Keratinocyte (primary cell): ENCODE data around the gene GPR26. TPM values are rescaled to one million over a fixed set of nuclear protein-coding genes. Genes with fewer than 3 reads are reported as not detected.

ENCODE experiments used
- DNase-seq: peaks from one replicate; pipeline ENCODE4 v3.0.0-alpha.2; 2011; ENCODE audit warnings: low read depth, missing footprints, low spot score
- FAIRE-seq: peaks from 2 replicates; lab custom pipeline; 2011; peaks lifted over from hg19 to GRCh38; lab: Jason Lieb, UNC
- H2AFZ ChIP-seq: 2 replicates; pipeline ENCODE4 v1.6.0; 2012; ENCODE audit warnings: low read length, control low read depth, inconsistent platforms; ENCODE audit not compliant: control insufficient read depth
- H3K27ac ChIP-seq: 2 replicates; pipeline ENCODE4 v1.5.1; 2011; ENCODE audit warnings: low read length; ENCODE audit not compliant: control insufficient read depth, insufficient read depth
- H3K27me3 ChIP-seq: 3 replicates; pipeline ENCODE4 v1.6.0; 2011; ENCODE audit warnings: low read length; ENCODE audit not compliant: control insufficient read depth, insufficient read depth; ENCODE audit errors: extremely low read depth
- H3K36me3 ChIP-seq, 2 experiments: 2 replicates in 1 of 2; 3 replicates in 1 of 2; pipeline ENCODE4 v1.5.1; 2011; ENCODE audit warnings: low read length in 2 of 2, mild to moderate bottlenecking in 1 of 2; ENCODE audit not compliant: control insufficient read depth in 2 of 2, insufficient read depth in 2 of 2; ENCODE audit errors: extremely low read depth in 1 of 2
- H3K4me1 ChIP-seq: 3 replicates; pipeline ENCODE4 v1.5.1; 2011; ENCODE audit warnings: low read length; ENCODE audit not compliant: control insufficient read depth, insufficient read depth; ENCODE audit errors: extremely low read depth
- H3K4me2 ChIP-seq: 3 replicates; pipeline ENCODE4 v1.6.0; 2011; ENCODE audit warnings: low read depth, low read length; ENCODE audit not compliant: control insufficient read depth, insufficient read depth; ENCODE audit errors: extremely low read depth
- H3K4me3 ChIP-seq, 3 experiments: fragments of 200-600 bp in 1 of 3; sonication (generic) in 1 of 3; 2 replicates in 2 of 3; 3 replicates in 1 of 3; pipeline ENCODE4 v1.5.1; 2011 to 2016; ENCODE audit warnings: low read length in 3 of 3, mild to moderate bottlenecking in 3 of 3, control low read depth in 2 of 3, inconsistent platforms in 1 of 3, low read depth in 1 of 3, mixed read lengths in 1 of 3, mixed run types in 1 of 3, moderate library complexity in 1 of 3; ENCODE audit not compliant: control insufficient read depth in 2 of 3, insufficient read depth in 2 of 3; ENCODE audit errors: extremely low read depth in 1 of 3
- H3K79me2 ChIP-seq: 2 replicates; pipeline ENCODE4 v1.6.0; 2012; ENCODE audit warnings: low read length; ENCODE audit not compliant: control insufficient read depth, insufficient read depth
- H3K9ac ChIP-seq: 3 replicates; pipeline ENCODE4 v1.6.0; 2011; ENCODE audit warnings: low read length; ENCODE audit not compliant: control insufficient read depth, insufficient read depth; ENCODE audit errors: extremely low read depth
- H3K9me1 ChIP-seq: 3 replicates; pipeline ENCODE4 v1.6.0; 2011; ENCODE audit warnings: low read length; ENCODE audit not compliant: control insufficient read depth, insufficient read depth; ENCODE audit errors: extremely low read depth
- H3K9me3 ChIP-seq: 2 replicates; pipeline ENCODE4 v1.5.1; 2012; ENCODE audit warnings: low read depth, low read length; ENCODE audit not compliant: control insufficient read depth
- H4K20me1 ChIP-seq: 3 replicates; pipeline ENCODE4 v1.6.0; 2011; ENCODE audit warnings: low read length; ENCODE audit not compliant: control insufficient read depth, insufficient read depth; ENCODE audit errors: extremely low read depth
- EZH2 ChIP-seq: IDR thresholded peaks from one replicate; pipeline ENCODE4 v1.6.1; 2012; ENCODE audit warnings: inconsistent platforms, mild to moderate bottlenecking, low read length, moderate library complexity
- dilution Hi-C: fragments of 300-500 bp; cut with MboI; formaldehyde crosslinking; loops from one replicate; pipeline ENCODE4 v1.7.0; 2020; ENCODE audit warnings: low sequenced_read_pairs; ENCODE audit not compliant: extremely low pct_ligation_motif_present
- polyA plus RNA-seq, 5 experiments: library from polyadenylated mRNA; depleted of rRNA in 3 of 5; stranded (reverse) in 3 of 5; stranded (forward) in 1 of 5; unstranded in 1 of 5; fragments of >200 nt; gene quantifications; 1 replicate in 1 of 5; 2 replicates in 3 of 5; 3 replicates in 1 of 5; pipeline versions ENCODE4 v1.2.1 to v1.2.3, GENCODE V29; 2011 to 2012; ENCODE audit warnings: missing spikeins in 2 of 5, low read depth in 1 of 5, low replicate concordance in 1 of 5
- TF ChIP-seq, protein P1 (sequence below), 3 experiments: IDR thresholded peaks in 1 of 3; conservative IDR thresholded peaks in 1 of 3; optimal IDR thresholded peaks in 1 of 3; 2 replicates in 2 of 3; 3 replicates in 1 of 3; pipeline versions ENCODE3 to v1.5.1; 2011; ENCODE audit warnings: low read length in 3 of 3, mild to moderate bottlenecking in 3 of 3, moderate library complexity in 2 of 3, control low read depth in 1 of 3, inconsistent platforms in 1 of 3; ENCODE audit not compliant: insufficient read depth in 2 of 3; ENCODE audit errors: extremely low read depth in 1 of 3

The GPR26 gene
- polyA plus RNA-seq, 1 donor (not counting 4 experiments of a cell fraction or from before 2014, with no cell fraction given), result not detected

DNA sequence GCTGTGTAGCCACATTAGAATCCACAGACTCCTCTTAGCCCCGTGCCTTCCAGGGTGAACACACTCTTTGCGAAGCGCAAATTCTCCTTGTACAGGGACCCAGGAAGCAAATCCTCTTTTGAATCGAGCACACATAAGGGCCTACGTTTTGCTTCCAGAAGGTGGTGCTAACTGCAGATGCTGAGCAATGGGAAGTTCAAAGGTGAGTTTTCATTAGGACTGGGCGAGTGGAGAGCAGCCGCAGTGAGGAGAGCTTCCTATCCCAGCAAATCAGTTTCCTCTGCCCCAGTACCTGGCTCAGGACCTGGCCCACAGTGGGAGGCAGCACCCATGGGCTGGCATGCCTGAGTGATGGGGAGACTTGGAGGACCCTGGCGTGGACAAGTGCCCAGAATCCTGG lies 23.5 kb upstream of the GPR26 start:
- DNase-seq (no peak), FAIRE-seq (no peak)
- no peak for TF ChIP-seq EZH2
- TF ChIP-seq, protein P1, sequence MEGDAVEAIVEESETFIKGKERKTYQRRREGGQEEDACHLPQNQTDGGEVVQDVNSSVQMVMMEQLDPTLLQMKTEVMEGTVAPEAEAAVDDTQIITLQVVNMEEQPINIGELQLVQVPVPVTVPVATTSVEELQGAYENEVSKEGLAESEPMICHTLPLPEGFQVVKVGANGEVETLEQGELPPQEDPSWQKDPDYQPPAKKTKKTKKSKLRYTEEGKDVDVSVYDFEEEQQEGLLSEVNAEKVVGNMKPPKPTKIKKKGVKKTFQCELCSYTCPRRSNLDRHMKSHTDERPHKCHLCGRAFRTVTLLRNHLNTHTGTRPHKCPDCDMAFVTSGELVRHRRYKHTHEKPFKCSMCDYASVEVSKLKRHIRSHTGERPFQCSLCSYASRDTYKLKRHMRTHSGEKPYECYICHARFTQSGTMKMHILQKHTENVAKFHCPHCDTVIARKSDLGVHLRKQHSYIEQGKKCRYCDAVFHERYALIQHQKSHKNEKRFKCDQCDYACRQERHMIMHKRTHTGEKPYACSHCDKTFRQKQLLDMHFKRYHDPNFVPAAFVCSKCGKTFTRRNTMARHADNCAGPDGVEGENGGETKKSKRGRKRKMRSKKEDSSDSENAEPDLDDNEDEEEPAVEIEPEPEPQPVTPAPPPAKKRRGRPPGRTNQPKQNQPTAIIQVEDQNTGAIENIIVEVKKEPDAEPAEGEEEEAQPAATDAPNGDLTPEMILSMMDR (optimal IDR thresholded peaks at IDR 0.05 in 1 of 3, IDR thresholded peaks at IDR 0.05 in 1 of 3, conservative IDR thresholded peaks at IDR 0.05 in 1 of 3; ENCODE audit: extremely low read depth in 1 of 3, insufficient read depth in 2 of 3, low read length in 3 of 3), result no peak
- dilution Hi-C loops, result no loop called here
- H3K9me1 ChIP-seq, result no peaks in the 10 kb centered on the region
- no peak overlapping the region for H3K4me3 ChIP-seq
- H3K36me3 ChIP-seq, result no peaks in the 10 kb centered on the region
- H3K27ac ChIP-seq, result no peak overlapping the region
- H3K4me2 ChIP-seq, result no peak overlapping the region
- H3K9me3 ChIP-seq, result no peaks in the 10 kb centered on the region
- H3K27me3 ChIP-seq, result no peaks in the 10 kb centered on the region
- no peak overlapping the region for H2AFZ ChIP-seq
- H3K79me2 ChIP-seq, result no peaks in the 10 kb centered on the region
- no peaks in the 10 kb centered on the region for H3K4me1 ChIP-seq
- H3K9ac ChIP-seq, result no peak overlapping the region
- no peaks in the 10 kb centered on the region for H4K20me1 ChIP-seq

DNA sequence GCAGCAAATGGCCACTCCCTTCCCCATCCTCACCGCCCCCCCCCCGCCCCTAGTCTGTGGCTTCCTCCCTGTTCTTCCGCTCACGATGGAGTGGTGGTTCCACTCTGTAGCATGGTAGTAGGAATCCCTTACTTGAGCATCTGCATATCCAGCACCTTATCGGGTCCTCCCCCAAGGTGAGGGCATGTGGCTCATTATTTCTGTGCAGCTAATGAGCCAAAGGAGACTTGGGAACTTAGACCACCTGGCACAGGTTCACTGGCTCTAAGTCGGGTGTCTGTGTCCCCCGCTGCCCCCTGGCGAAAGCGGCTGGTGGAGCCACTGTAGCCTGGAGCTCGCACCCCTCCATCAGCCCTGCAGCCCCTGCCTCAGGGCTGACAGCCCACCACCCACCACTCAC lies 22.8 kb upstream of the GPR26 start:
- H3K79me2 ChIP-seq, result no peaks in the 10 kb centered on the region
- no peak overlapping the region for H3K4me3 ChIP-seq
- H2AFZ ChIP-seq, result no peak overlapping the region
- FAIRE-seq (no peak), DNase-seq (no peak)
- TF ChIP-seq, protein P1 (optimal IDR thresholded peaks at IDR 0.05 in 1 of 3, IDR thresholded peaks at IDR 0.05 in 1 of 3, conservative IDR thresholded peaks at IDR 0.05 in 1 of 3; ENCODE audit: extremely low read depth in 1 of 3, insufficient read depth in 2 of 3, low read length in 3 of 3), result no peak
- no peak for TF ChIP-seq EZH2
- no peak overlapping the region for H3K4me2 ChIP-seq
- H3K9me3 ChIP-seq, result no peaks in the 10 kb centered on the region
- dilution Hi-C loops, result no loop called here
- H3K27ac ChIP-seq, result no peak overlapping the region
- no peaks in the 10 kb centered on the region for H3K27me3 ChIP-seq
- no peak overlapping the region for H3K9ac ChIP-seq
- no peaks in the 10 kb centered on the region for H3K9me1 ChIP-seq
- H3K36me3 ChIP-seq, result no peaks in the 10 kb centered on the region
- no peaks in the 10 kb centered on the region for H4K20me1 ChIP-seq
- H3K4me1 ChIP-seq, result no peaks in the 10 kb centered on the region
